Measurements from ENCODE around the gene RB1. TPM values are rescaled to one million over a fixed set of nuclear protein-coding genes. Genes with fewer than 3 reads are reported as not detected.

Gene RB1
- total RNA-seq, 1 experiment from 2014 or later = 57.1 TPM

- Histone ChIP-seq H3K4me3 (ENCODE audit: low read depth, low read length, poor library complexity, severe bottlenecking) (no peak overlapping the region), H3K4me1 (ENCODE audit: insufficient read depth, low read length, poor library complexity, severe bottlenecking) (peaks cover 21% of the 10 kb centered on the region), H3K9me3 (ENCODE audit: low read depth, low read length, poor library complexity, severe bottlenecking) (no peaks in the 10 kb centered on the region), H3K27me3 (replicated peaks; ENCODE audit: insufficient read depth, low read depth, low read length, poor library complexity) (no peaks in the 10 kb centered on the region), H3K36me3 (ENCODE audit: insufficient read depth, low read length, poor library complexity, severe bottlenecking) (no peaks in the 10 kb centered on the region), H3K27ac (ENCODE audit: low read depth, low read length, poor library complexity, severe bottlenecking) (no peak overlapping the region)
- ChIA-PET POLR2A (ENCODE audit: low non-redundant PET) (no interaction called here), CTCF (no interaction called here)
- no TSS peak for BruUV-seq (replicated peaks)
- TF ChIP-seq EZH2 (IDR thresholded peaks at IDR 0.05; ENCODE audit: borderline replicate concordance, low read depth, low read length, poor library complexity, severe bottlenecking) (no peak), CTCF (conservative IDR thresholded peaks at IDR 0.05; ENCODE audit: low read depth, low read length) (no peak)
- intact Hi-C loops (cut with micrococcal nuclease; ENCODE audit: unreplicated experiment) = no loop called here
- DNase-seq (ENCODE audit: low spot score) = no peak
Observed at GRCh38 chr13:48530833-48531232, 227.3 kb downstream of the RB1 start.

Other genes with a start within 250 kb of the RB1 start
- 51.6 and 51.7 TPM in 2 replicates for gene MED4, start 208.6 kb upstream of the RB1 start, total RNA-seq (2021)
- 168 and 190 TPM in 2 replicates for gene ITM2B, start 70.5 kb upstream of the RB1 start, total RNA-seq (2021)
- gene LPAR6, start 109.4 kb downstream of the RB1 start, total RNA-seq (2021) = 4.0 and 6.7 TPM in 2 replicates
- 4.3 and 6.3 TPM in 2 replicates for gene RCBTB2, start 229.3 kb downstream of the RB1 start, total RNA-seq (2021)

All from A673 (cell line).